B cell (primary cell): ENCODE results near the gene COL8A2. TPM values are rescaled to one million over a fixed set of nuclear protein-coding genes. Genes with fewer than 3 reads are reported as not detected.

Experiments
- ATAC-seq: fragments of 200-7000 bp; cut with Tn5 transposase; one replicate; pipeline ENCODE4 v1.10.0; 2021; ENCODE audit warnings: low read depth, mild to moderate bottlenecking, moderate number of reproducible peaks, moderate library complexity
- CTCF ChIA-PET: fragments of 350-600 bp; sonication (Branson Sonifier 250); formaldehyde crosslinking; loops from one replicate; lab custom pipeline; 2021; ENCODE audit warnings: antibody characterized with exemption, inconsistent platforms; lab: Charles Lee
- POLR2A ChIA-PET: fragments of 350-600 bp; sonication (Branson Sonifier 250); formaldehyde crosslinking; loops from one replicate; lab custom pipeline; 2021; ENCODE audit warnings: antibody characterized with exemption; lab: Charles Lee
- DNase-seq: peaks from one replicate; pipeline ENCODE4 v3.0.0; 2013
- H2AFZ ChIP-seq: 2 replicates; pipeline ENCODE4 v1.6.1; 2012; ENCODE audit warnings: mild to moderate bottlenecking, low read depth, low read length; ENCODE audit not compliant: insufficient read depth, poor library complexity, severe bottlenecking
- H3K27ac ChIP-seq, 2 donors: 1 replicate in 1 of 2; 2 replicates in 1 of 2; pipeline ENCODE4 v1.5.1; 2012 to 2013; ENCODE audit warnings: low read length in 2 of 2, mild to moderate bottlenecking in 2 of 2, moderate library complexity in 1 of 2
- H3K27me3 ChIP-seq, 4 experiments: fragments of 200-600 bp in 1 of 4; sonication (generic) in 1 of 4; replicated peaks in 1 of 4; 1 replicate in 2 of 4; 2 replicates in 2 of 4; pipeline versions ENCODE4 v1.6.1 to v1.7.0; 2013 to 2016; ENCODE audit warnings: low read length in 3 of 4, mild to moderate bottlenecking in 2 of 4, mixed read lengths in 1 of 4, moderate library complexity in 1 of 4; ENCODE audit not compliant: insufficient read depth in 4 of 4, control insufficient read depth in 3 of 4; ENCODE audit errors: control extremely low read depth in 1 of 4
- H3K36me3 ChIP-seq, 2 experiments: replicated peaks in 1 of 2; 1 replicate in 1 of 2; 2 replicates in 1 of 2; pipeline versions ENCODE4 v1.6.1 to v1.7.1; 2013; ENCODE audit warnings: low read length in 1 of 2; ENCODE audit not compliant: insufficient read depth in 2 of 2, control insufficient read depth in 1 of 2; ENCODE audit errors: control extremely low read depth in 1 of 2, extremely low read depth in 1 of 2
- H3K4me1 ChIP-seq, 2 donors: fragments of 200-600 bp in 1 of 2; sonication (generic) in 1 of 2; 1 replicate in 1 of 2; 2 replicates in 1 of 2; pipeline versions ENCODE4 v1.5.1 to v1.6.1; 2013 to 2017; ENCODE audit warnings: low read length in 2 of 2; ENCODE audit not compliant: control insufficient read depth in 2 of 2, insufficient read depth in 2 of 2
- H3K4me2 ChIP-seq: replicated peaks from 2 replicates; pipeline ENCODE3; 2012; ENCODE audit warnings: mild to moderate bottlenecking, low read depth, low read length; ENCODE audit not compliant: poor library complexity, severe bottlenecking
- H3K4me3 ChIP-seq, 5 experiments: fragments of 200-600 bp in 1 of 5; sonication (generic) in 1 of 5; 1 replicate in 3 of 5; 2 replicates in 2 of 5; pipeline versions ENCODE4 v1.5.1 to v1.7.0; 2011 to 2016; ENCODE audit warnings: low read length in 4 of 5, mild to moderate bottlenecking in 4 of 5, low read depth in 2 of 5, control low read depth in 1 of 5, moderate library complexity in 1 of 5; ENCODE audit not compliant: insufficient read depth in 1 of 5; ENCODE audit errors: control extremely low read depth in 1 of 5, extremely low read depth in 1 of 5
- H3K79me2 ChIP-seq: fragments of 200-600 bp; sonication (generic); one replicate; pipeline ENCODE4 v1.6.0; 2016; ENCODE audit warnings: low read length; ENCODE audit not compliant: control insufficient read depth, insufficient read depth
- H3K9ac ChIP-seq: fragments of 200-600 bp; sonication (generic); 2 replicates; pipeline ENCODE4 v1.6.1; 2017; ENCODE audit warnings: mild to moderate bottlenecking, low read length, moderate library complexity
- H3K9me3 ChIP-seq, 3 donors: one replicate each; pipeline versions ENCODE4 v1.6.1 to v1.7.1; 2013; ENCODE audit warnings: low read length in 2 of 3; ENCODE audit not compliant: control insufficient read depth in 2 of 3, insufficient read depth in 1 of 3; ENCODE audit errors: control extremely low read depth in 1 of 3
- H4K20me1 ChIP-seq: 2 replicates; pipeline ENCODE4 v1.6.0; 2012; ENCODE audit warnings: mild to moderate bottlenecking, low read length; ENCODE audit not compliant: insufficient read depth, control insufficient read depth, poor library complexity, severe bottlenecking
- H3K27ac Mint-ChIP-seq: one replicate; pipeline ENCODE4 v1.8.0; 2021; ENCODE audit warnings: mixed read lengths
- H3K27me3 Mint-ChIP-seq: one replicate; pipeline ENCODE4 v1.8.0; 2021; ENCODE audit warnings: mixed read lengths
- H3K4me1 Mint-ChIP-seq: one replicate; pipeline ENCODE4 v1.8.0; 2021; ENCODE audit warnings: mixed read lengths
- H3K4me3 Mint-ChIP-seq: one replicate; pipeline ENCODE4 v1.8.0; 2021; ENCODE audit warnings: mixed read lengths
- H3K9me3 Mint-ChIP-seq: one replicate; pipeline ENCODE4 v1.8.0; 2022; ENCODE audit warnings: mixed read lengths; ENCODE audit not compliant: insufficient read depth
- EZH2 ChIP-seq: IDR thresholded peaks from 2 replicates; pipeline ENCODE4 v1.6.1; 2012; ENCODE audit warnings: borderline replicate concordance, low read depth, mild to moderate bottlenecking, moderate library complexity, low read length; ENCODE audit not compliant: insufficient read depth, poor library complexity, severe bottlenecking
- WGBS: methylation state at CpG from one replicate; pipeline ENCODE4 v1.1.5; 2013; ENCODE audit warnings: missing lambda C conversion rate; ENCODE audit not compliant: insufficient coverage; 5-methylcytosine and 5-hydroxymethylcytosine counted together
- intact Hi-C: fragments of 100-400 bp; cut with micrococcal nuclease; formaldehyde crosslinking; loops from one replicate; pipeline ENCODE4 v1.10.0; 2022
- polyA plus RNA-seq: library from polyadenylated mRNA; depleted of rRNA; stranded (reverse); fragments of >200 nt; gene quantifications from 2 replicates; pipeline ENCODE4 v1.2.3, GENCODE V29; 2012
- total RNA-seq, 2 donors: library from RNA; stranded (reverse); fragments of 120-200 nt in 1 of 2; gene quantifications; 1 replicate in 1 of 2; 2 replicates in 1 of 2; pipeline versions ENCODE4 v1.2.3 to v1.2.4, GENCODE V29; 2013 to 2022
- TF ChIP-seq, protein P1 (sequence below): fragments of 200-600 bp; IDR thresholded peaks from one replicate; pipeline ENCODE4 v1.8.0; 2022; ENCODE audit warnings: antibody characterized with exemption, mild to moderate bottlenecking

COL8A2 gene
- total and polyA plus RNA-seq, 2 donors (not counting 1 experiment from before 2014, with no cell fraction given): 0.17 TPM; not detected in 1

DNA sequence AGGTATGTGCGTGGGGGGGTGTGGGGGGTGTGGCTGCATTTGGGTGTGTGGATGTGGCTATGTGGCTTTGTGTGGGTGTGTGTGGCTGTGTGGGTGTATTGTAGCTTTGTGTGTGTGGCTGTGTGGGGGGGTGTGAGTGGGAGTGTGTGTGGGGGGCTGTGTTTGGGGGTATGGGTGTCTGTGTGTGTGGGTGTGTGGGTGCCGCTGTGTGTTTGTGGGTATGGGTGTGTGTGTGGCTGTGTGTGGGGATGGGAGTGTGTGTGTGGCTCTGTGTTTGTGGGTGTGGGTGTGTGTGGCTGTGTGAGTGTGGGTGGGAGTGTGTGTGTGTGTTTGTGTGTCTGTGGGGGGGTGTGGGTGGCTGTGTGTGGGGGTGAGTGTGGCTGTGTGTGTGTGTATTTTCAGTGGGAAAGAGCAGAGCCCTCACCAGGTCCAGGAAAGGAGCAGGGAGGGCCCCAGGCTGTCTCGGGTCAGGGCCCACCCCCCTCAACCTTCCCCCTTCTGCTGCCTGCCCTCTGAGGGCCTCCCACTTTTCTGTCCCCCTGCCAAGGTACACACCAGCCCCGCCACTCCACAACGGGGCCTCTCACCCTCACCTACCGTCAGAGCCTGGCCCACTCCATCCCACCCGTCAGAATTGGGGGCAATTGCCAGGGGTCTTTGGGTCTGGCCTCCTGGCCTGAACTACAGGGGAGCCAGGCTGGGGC is 1.9 kb upstream of the COL8A2 start:
- no peak overlapping the region for H3K9ac ChIP-seq
- H3K4me1 Mint-ChIP-seq: peaks cover 32% of the 10 kb centered on the region
- peaks cover 0 to 22% (median 2%) of the 10 kb centered on the region in 4 experiments for H3K27me3 ChIP-seq
- H3K27ac Mint-ChIP-seq: no peak overlapping the region
- DNase-seq (no peak), ATAC-seq (no peak)
- TF ChIP-seq, protein P1, sequence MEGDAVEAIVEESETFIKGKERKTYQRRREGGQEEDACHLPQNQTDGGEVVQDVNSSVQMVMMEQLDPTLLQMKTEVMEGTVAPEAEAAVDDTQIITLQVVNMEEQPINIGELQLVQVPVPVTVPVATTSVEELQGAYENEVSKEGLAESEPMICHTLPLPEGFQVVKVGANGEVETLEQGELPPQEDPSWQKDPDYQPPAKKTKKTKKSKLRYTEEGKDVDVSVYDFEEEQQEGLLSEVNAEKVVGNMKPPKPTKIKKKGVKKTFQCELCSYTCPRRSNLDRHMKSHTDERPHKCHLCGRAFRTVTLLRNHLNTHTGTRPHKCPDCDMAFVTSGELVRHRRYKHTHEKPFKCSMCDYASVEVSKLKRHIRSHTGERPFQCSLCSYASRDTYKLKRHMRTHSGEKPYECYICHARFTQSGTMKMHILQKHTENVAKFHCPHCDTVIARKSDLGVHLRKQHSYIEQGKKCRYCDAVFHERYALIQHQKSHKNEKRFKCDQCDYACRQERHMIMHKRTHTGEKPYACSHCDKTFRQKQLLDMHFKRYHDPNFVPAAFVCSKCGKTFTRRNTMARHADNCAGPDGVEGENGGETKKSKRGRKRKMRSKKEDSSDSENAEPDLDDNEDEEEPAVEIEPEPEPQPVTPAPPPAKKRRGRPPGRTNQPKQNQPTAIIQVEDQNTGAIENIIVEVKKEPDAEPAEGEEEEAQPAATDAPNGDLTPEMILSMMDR: no peak
- peaks cover 8% of the 10 kb centered on the region for H3K27me3 Mint-ChIP-seq
- no peak overlapping the region for H3K4me3 ChIP-seq
- H4K20me1 ChIP-seq: no peaks in the 10 kb centered on the region
- CTCF ChIA-PET: no interaction called here
- POLR2A ChIA-PET: no interaction called here
- H3K79me2 ChIP-seq: no peaks in the 10 kb centered on the region
- no peaks in the 10 kb centered on the region for H3K36me3 ChIP-seq
- no peaks in the 10 kb centered on the region for H3K9me3 ChIP-seq
- no peak overlapping the region for H2AFZ ChIP-seq
- no peak overlapping the region for H3K4me3 Mint-ChIP-seq
- H3K27ac ChIP-seq: no peak overlapping the region
- no peaks in the 10 kb centered on the region for H3K9me3 Mint-ChIP-seq
- peaks cover 28% of the 10 kb centered on the region in 2 donors for H3K4me1 ChIP-seq
- intact Hi-C loops: no loop called here
- WGBS: 74% methylated on average over 4 of the region's 7 CpGs
- no peak overlapping the region for H3K4me2 ChIP-seq

GRCh38 chr1:36126005-36126716 is 1.1 kb upstream of the COL8A2 start:
- Mint-ChIP-seq H3K4me1 (peaks cover 32% of the 10 kb centered on the region), H3K27ac (no peak overlapping the region), H3K4me3 (peak overlapping the region; percentile 71), H3K27me3 (peaks cover 8% of the 10 kb centered on the region), H3K9me3 (no peaks in the 10 kb centered on the region)
- TF ChIP-seq EZH2: no peak
- TF ChIP-seq, protein P1: no peak
- H3K4me1 ChIP-seq: peaks cover 28% of the 10 kb centered on the region in 2 donors
- no peak overlapping the region for H3K4me3 ChIP-seq
- H3K27me3 ChIP-seq: peaks cover 0 to 22% (median 2%) of the 10 kb centered on the region in 4 experiments
- ATAC-seq: no peak
- CTCF ChIA-PET: no interaction called here
- WGBS: 95% methylated on average over 21 of the region's 21 CpGs
- H3K36me3 ChIP-seq: no peaks in the 10 kb centered on the region
- intact Hi-C loops: no loop called here
- no peak overlapping the region for H3K9ac ChIP-seq
- POLR2A ChIA-PET: no interaction called here
- no peak overlapping the region for H2AFZ ChIP-seq
- no peak for DNase-seq
- no peak overlapping the region for H3K4me2 ChIP-seq
- no peaks in the 10 kb centered on the region for H4K20me1 ChIP-seq
- no peaks in the 10 kb centered on the region for H3K9me3 ChIP-seq
- H3K27ac ChIP-seq: no peak overlapping the region
- H3K79me2 ChIP-seq: no peaks in the 10 kb centered on the region
